Lower lobe of right lung (tissue), 2 donors: ENCODE data around the gene NCKAP5. TPM values are rescaled to one million over a fixed set of nuclear protein-coding genes. Genes with fewer than 3 reads are reported as not detected.
A peak's percentile ranks its signal among the peaks of the same experiment; 100 is the strongest.

Experiments used
- ATAC-seq, 2 donors: fragments of 200-7000 bp; cut with Tn5 transposase; one replicate each; pipeline ENCODE4 v1.9.1; 2020 to 2022; ENCODE audit warnings: mild to moderate bottlenecking in 2 of 2, moderate library complexity in 2 of 2
- DNase-seq: peaks from one replicate; pipeline ENCODE4 v3.0.0-alpha.2; 2020
- H3K27ac ChIP-seq: fragments of 200-600 bp; one replicate; pipeline ENCODE4 v1.8.0; 2022
- H3K27me3 ChIP-seq: fragments of 200-600 bp; one replicate; pipeline ENCODE4 v1.8.0; 2022; ENCODE audit warnings: low read depth
- H3K36me3 ChIP-seq: fragments of 200-600 bp; one replicate; pipeline ENCODE4 v1.8.0; 2022; ENCODE audit warnings: mild to moderate bottlenecking
- H3K4me1 ChIP-seq: fragments of 200-600 bp; one replicate; pipeline ENCODE4 v1.8.0; 2022
- H3K4me3 ChIP-seq: fragments of 200-600 bp; one replicate; pipeline ENCODE4 v1.8.0; 2022; ENCODE audit warnings: mild to moderate bottlenecking
- H3K9me3 ChIP-seq: fragments of 200-600 bp; one replicate; pipeline ENCODE4 v1.8.0; 2022
- intact Hi-C: fragments of 100-400 bp; cut with DNase I; formaldehyde crosslinking; loops from one replicate; pipeline ENCODE4 v1.11.0; 2022
- total RNA-seq: library from RNA; stranded (reverse); fragmentation: NEBNext Ultra II Directional; extraction: Animal tissue kit (Norgen Biotek cat#: 25700); gene quantifications from one replicate; pipeline ENCODE4 v1.2.1, GENCODE V29; 2021
- TF ChIP-seq, protein P1 (sequence below): fragments of 200-600 bp; IDR thresholded peaks from one replicate; pipeline ENCODE4 v1.8.0; 2022; ENCODE audit warnings: antibody characterized with exemption, mild to moderate bottlenecking
- donor health status: DM: no; HTN: yes; CAD: no; lungs with severe emphysema.

NCKAP5 gene
- total RNA-seq, 1 donor from 2014 or later = 34.6 TPM

DNA sequence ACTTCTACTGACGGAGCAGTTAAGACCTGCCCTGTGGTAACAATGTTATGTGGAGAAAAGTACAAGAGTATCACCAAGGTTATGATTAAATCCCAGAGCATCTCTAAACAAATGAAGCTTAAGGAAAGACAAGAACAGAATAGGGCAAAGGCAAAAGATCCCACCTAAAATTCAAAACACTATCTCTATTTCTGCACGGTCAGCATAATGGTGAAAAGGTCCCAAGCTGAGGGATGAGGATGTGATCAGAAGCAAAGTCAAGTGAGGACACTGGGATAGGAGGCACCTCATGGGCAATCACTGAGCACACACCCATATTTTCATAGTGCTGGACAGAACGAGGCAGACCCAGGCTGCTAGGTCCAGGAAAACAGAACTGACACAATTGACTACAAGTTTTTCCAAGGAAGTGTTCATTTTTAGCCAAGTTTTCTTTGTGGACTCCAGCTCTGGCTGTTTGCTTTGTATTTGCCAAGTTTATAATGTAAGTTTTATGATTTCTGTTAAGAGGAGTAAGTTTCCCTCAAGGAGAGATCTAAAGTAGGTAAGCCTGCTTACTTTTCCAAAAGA, 77.8 kb downstream of the NCKAP5 start:
- DNase-seq = no peak
- ATAC-seq = no peak
- intact Hi-C loops = no loop called here
- Histone ChIP-seq H3K9me3 (no peaks in the 10 kb centered on the region), H3K36me3 (no peaks in the 10 kb centered on the region), H3K4me3 (no peak overlapping the region), H3K27ac (no peak overlapping the region), H3K4me1 (peaks cover 12% of the 10 kb centered on the region), H3K27me3 (no peaks in the 10 kb centered on the region)
- TF ChIP-seq, protein P1, sequence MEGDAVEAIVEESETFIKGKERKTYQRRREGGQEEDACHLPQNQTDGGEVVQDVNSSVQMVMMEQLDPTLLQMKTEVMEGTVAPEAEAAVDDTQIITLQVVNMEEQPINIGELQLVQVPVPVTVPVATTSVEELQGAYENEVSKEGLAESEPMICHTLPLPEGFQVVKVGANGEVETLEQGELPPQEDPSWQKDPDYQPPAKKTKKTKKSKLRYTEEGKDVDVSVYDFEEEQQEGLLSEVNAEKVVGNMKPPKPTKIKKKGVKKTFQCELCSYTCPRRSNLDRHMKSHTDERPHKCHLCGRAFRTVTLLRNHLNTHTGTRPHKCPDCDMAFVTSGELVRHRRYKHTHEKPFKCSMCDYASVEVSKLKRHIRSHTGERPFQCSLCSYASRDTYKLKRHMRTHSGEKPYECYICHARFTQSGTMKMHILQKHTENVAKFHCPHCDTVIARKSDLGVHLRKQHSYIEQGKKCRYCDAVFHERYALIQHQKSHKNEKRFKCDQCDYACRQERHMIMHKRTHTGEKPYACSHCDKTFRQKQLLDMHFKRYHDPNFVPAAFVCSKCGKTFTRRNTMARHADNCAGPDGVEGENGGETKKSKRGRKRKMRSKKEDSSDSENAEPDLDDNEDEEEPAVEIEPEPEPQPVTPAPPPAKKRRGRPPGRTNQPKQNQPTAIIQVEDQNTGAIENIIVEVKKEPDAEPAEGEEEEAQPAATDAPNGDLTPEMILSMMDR = no peak

DNA sequence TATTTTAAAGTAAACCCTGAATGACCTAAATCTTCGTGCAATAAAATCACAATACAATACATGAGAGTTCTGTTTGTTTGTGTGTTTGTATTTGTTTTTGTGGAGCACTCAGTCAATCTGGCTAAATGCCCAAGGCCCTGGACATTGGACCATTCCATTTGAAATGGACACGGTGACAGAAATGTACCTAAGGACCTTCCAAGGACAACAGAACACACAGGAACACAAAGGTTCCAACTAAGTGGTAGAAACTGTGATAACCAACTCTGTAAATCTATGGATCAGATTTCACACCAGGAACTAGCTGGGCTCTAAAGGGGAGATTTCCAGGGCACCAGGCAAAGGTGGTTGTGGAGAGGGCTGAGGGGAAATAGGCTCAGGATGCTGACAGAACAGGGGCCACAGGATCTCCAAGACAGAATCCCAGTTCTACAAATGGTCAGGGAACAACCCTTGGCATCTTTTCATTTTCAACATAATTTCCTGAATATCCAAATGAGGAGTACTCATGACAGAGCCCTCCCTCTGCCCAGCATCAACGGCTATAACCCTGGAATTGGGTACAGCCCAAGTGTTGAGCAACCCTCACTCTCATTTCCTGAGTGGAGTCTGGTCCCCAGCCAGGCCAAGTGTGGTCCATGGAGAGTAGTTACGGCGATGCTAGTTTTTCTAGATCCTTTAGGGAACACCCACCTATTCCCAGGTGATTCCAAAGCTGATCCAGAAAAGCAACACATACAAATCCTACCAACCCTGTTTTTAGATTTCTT, 78.4 kb downstream of the NCKAP5 start:
- DNase-seq (no peak), ATAC-seq (peak; percentile 40 to 70)
- intact Hi-C loops = no loop called here
- H3K27ac ChIP-seq = no peak overlapping the region
- H3K4me1 ChIP-seq = peaks cover 12% of the 10 kb centered on the region
- no peaks in the 10 kb centered on the region for H3K9me3 ChIP-seq
- H3K36me3 ChIP-seq = no peaks in the 10 kb centered on the region
- TF ChIP-seq, protein P1 = no peak
- H3K27me3 ChIP-seq = no peaks in the 10 kb centered on the region
- H3K4me3 ChIP-seq = no peak overlapping the region

DNA sequence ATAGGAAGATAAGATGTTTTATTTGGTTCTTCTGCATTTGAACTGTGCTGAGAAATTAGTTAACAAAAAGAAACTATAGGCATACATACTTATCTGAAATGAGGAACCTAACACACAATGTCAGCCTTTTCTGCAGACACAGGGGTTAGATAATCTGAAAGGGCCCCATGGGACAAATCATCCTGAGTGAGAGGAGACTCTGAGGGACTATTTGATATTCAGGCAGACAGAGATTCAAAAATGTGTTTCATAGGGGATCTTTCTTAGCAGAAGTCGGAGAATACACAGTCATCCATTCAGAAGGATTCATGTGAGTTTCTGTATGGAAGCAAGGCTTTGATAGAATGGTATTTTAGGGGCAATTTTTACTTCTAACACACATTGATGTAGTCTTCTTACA, 79.1 kb downstream of the NCKAP5 start:
- Histone ChIP-seq H3K27me3 (no peaks in the 10 kb centered on the region), H3K4me3 (no peak overlapping the region), H3K27ac (no peak overlapping the region), H3K9me3 (no peaks in the 10 kb centered on the region), H3K4me1 (peaks cover 12% of the 10 kb centered on the region), H3K36me3 (no peaks in the 10 kb centered on the region)
- DNase-seq = no peak
- intact Hi-C loops = no loop called here
- TF ChIP-seq, protein P1 = no peak
- ATAC-seq = no peak

DNA sequence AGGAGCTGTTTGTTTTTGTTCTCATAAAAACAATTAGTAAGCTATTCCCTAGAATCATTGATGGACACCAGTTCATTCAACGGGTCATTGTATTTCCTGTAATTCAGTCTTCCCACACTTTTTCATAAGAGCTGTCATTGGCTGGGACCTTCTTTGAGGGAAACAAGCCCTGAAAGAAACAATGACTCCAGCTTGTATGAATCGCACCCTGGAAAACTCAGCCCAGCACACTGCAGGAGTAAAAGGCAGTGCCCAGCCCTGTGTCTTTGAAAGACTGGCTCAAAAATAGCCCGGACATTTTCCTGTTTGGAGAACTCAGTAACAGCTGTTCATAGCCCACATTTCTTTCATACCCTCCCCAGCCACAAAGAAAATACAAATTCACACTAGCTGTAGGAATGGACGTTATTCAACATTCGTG, 81.5 kb downstream of the NCKAP5 start:
- Histone ChIP-seq H3K4me3 (no peak overlapping the region), H3K4me1 (peaks cover 12% of the 10 kb centered on the region), H3K36me3 (no peaks in the 10 kb centered on the region), H3K9me3 (no peaks in the 10 kb centered on the region), H3K27ac (no peak overlapping the region), H3K27me3 (no peaks in the 10 kb centered on the region)
- TF ChIP-seq, protein P1 = no peak
- ATAC-seq = no peak
- intact Hi-C loops = no loop called here
- no peak for DNase-seq

DNA sequence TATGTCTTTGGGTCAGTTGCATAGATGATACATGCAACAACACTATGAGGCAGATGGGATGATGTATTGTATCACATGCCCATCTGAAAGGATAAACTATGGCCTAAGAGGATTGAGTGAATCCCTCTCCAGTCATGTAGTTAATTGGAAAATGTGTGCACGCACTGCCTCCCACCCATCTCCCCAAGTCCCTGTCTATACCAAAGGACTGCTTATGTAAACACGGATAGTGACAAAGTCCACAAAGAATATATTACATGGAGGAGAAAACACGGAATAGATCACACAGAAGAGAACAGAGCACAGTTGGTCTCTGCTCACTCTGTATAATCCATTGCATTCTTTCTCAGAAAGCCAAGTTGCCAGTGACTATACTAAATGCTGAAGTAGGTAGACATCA, 82.4 kb downstream of the NCKAP5 start:
- Histone ChIP-seq H3K27me3 (no peaks in the 10 kb centered on the region), H3K9me3 (no peaks in the 10 kb centered on the region), H3K4me3 (no peak overlapping the region), H3K27ac (no peak overlapping the region), H3K4me1 (peaks cover 12% of the 10 kb centered on the region), H3K36me3 (no peaks in the 10 kb centered on the region)
- intact Hi-C loops = no loop called here
- TF ChIP-seq, protein P1 = no peak
- DNase-seq = no peak
- ATAC-seq = no peak
